GM21723 (cell line): ENCODE measurements around the gene OLIG2.

Source experiments
- ATAC-seq: cut with Tn5 transposase; IDR thresholded peaks from one replicate; pipeline ENCODE4 v1.9.1; 2021; ENCODE audit warnings: mild to moderate bottlenecking, moderate library complexity; ENCODE audit not compliant: unreplicated experiment

The OLIG2 gene

DNA sequence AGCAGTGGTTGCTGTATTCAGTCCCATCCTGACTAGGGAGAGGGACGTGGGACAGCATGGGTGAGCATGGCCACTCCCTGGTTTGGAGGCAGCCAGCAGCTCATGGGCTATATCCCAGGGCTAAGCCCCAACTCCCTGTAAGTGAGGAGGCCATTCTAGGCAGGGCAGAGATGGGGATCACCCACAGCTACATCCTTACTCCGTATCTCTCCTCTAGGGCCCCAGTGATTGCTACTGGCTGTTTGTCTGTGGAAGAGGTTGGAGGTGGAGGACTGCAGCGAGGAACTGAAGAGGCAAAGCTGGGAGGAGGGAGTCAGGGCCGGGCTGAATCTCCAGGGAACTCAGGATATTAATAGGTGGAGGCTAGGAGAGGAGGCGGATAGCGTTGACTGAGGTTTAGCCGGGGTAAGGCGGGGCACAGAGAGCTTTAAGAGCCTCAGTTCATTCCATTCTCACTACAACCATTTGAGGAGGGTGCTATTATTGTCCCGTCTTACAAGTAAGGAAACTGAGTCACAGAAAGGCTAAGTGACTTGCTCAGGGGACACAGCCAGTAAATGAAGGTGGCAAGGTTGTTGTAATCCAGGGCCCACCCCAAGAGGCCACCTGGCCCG lies 6.8 kb downstream of the OLIG2 start:
- ATAC-seq: no peak

DNA sequence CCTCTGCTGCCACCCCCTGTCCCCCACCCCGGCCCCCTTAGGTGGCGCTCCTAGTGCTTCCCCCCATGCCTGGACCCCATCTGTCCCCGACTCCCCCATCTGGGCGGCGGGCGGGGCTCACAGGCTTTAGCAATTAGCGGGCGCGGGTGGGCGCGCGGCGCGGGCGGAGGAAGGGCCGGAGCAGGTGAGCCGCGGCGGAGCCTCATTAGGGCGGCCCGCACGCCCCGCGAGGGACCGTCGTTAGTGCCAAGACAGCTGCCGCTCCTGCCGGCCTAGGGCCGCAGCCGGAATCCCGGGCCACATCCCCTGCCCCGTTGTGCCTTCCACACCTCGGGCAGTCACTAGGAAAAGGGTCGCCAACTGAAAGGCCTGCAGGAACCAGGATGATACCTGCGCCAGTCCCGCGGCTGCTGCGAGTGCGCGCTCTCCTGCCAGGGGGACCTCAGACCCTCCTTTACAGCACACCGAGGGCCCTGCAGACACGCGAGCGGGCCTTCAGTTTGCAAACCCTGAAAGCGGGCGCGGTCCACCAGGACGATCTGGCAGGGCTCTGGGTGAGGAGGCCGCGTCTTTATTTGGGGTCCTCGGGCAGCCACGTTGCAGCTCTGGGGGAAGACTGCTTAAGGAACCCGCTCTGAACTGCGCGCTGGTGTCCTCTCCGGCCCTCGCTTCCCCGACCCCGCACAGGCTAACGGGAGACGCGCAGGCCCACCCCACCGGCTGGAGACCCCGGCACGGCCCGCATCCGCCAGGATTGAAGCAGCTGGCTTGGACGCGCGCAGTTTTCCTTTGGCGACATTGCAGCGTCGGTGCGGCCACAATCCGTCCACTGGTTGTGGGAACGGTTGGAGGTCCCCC lies 7.6 kb downstream of the OLIG2 start:
- no peak for ATAC-seq

DNA sequence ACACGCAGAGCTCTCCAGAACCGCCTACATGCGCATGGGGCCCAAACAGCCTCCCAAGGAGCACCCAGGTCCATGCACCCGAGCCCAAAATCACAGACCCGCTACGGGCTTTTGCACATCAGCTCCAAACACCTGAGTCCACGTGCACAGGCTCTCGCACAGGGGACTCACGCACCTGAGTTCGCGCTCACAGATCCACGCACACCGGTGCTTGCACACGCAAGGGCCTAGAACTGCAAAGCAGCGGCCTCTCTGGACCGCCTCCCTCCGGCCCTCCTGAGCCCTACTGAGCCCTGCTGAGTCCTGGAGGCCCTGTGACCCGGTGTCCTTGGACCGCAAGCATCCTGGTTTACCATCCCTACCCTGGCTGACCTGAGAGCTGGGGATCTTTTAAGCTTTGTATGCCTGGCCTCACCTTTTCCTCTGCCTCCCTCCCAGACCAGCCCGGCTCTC lies 8.3 kb downstream of the OLIG2 start:
- ATAC-seq: no peak

GRCh38 chr21:33035147-33035546 lies 9.4 kb downstream of the OLIG2 start:
- ATAC-seq: no peak

DNA sequence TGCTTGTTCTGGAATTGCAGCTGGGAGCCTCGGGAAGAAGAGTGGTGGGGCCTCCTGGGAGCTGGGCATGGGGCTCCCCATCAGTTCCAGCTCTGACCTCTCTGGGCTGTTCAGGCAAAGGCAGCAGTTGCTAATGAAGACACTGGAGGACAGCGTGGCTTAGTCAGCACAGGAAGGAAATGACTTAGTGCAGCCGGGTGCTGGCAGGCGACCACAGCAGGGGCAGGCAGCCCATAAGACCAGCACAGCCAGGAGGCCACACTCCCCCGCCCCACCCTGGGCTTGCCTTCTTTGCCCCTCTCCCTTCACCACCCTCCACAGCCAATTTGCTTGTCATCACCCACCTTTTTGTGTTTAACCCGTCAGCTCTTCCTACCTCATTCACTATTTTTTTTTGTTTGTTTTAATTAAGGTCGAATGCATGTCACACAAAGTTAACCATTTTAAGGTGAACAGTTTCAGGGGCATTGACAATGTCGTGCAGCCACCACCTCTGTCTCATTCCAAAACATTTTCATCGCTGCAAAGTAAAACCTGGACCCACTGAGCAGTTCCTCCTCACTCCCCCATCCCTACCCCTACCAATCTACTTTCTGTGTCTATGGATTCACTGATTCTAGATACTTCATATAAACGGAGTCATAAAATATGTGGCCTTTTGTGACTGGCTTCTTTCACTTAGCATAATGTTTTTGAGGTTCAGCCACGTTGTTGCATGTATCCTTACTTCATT lies 10.9 kb downstream of the OLIG2 start:
- no peak for ATAC-seq

DNA sequence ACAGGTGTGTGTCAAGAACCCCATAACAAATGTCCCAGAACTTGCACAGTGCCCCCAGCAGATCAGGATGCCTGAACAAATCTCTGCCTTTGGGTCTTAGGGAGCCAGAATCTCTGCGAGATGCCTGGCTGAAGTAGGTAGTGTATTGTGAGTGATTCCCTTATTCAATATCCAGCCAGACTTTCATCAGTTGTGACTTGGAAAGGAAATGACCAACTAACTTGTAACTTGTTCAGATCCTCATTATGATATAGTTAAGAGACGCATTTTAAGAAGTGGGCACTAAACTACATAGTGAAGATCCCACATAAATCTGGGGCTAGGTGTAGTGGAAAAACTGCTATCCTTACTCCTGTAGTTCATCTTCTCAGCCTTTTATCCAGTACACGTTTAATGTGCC lies 11.8 kb downstream of the OLIG2 start:
- ATAC-seq: no peak

- ATAC-seq: no peak
Observed at GRCh38 chr21:33039536-33039935, 13.8 kb downstream of the OLIG2 start.

DNA sequence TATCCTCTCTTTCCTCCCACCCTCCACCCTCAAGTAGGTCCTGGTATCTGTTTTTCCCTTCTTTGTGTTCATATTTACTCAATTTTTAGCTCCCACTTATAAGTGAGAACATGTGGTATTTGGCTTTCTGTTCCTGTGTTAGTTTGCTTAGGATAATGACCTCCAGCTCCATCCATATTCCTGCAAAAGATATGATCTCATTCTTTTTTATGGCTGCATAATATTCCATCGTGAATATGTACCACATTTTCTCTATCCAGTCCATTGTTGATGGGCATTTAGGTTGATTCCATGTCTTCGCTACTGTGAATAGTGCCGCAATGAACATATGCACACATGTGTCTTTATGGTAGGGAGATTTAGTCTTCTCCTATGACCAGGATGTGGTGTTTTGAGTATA lies 14.5 kb downstream of the OLIG2 start:
- no peak for ATAC-seq

- ATAC-seq: no peak
Observed at GRCh38 chr21:33041981-33042380, 16.2 kb downstream of the OLIG2 start.

GRCh38 chr21:33042812-33043211 lies 17.1 kb downstream of the OLIG2 start:
- no peak for ATAC-seq

DNA sequence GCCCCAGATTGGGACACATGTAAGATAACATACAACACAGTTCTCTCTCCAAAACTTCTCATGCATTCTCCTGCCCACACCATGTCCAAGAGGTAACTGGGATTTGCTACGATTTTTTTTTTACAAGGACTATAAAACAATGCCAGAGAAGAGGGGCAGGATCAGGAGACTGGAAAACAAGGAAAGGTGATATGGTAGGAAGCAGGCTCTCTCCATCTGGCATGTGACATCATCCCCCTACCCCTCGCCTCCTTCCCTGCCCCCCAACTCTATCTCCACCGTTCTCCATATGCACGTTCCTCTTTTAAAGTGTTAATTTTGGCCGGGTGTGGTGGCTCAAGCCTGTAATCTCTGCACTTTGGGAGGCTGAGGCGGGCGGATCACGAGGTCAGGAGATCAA lies 20.7 kb downstream of the OLIG2 start:
- ATAC-seq: no peak

DNA sequence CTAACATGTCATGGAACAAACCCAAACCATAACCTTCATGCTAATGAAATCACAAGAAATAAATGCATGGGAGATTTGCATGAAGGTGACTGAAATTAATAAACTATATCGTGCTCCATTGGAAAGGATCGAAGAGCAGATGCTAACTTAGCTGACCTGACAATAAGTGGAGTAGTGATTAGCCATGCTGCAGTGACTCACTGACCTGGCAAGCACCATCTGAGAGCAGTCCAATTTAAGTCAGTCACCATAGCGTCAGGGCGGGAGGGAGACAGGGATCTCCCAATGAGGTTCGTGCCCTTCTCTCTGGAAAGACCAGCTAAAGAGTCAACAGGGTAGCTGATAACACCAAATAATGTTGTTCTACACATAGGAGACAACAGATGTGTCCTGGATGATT lies 21.5 kb downstream of the OLIG2 start:
- no peak for ATAC-seq

GRCh38 chr21:33051925-33052324 lies 26.2 kb downstream of the OLIG2 start:
- no peak for ATAC-seq

- ATAC-seq: no peak
Observed at GRCh38 chr21:33053951-33054350, 28.2 kb downstream of the OLIG2 start.

DNA sequence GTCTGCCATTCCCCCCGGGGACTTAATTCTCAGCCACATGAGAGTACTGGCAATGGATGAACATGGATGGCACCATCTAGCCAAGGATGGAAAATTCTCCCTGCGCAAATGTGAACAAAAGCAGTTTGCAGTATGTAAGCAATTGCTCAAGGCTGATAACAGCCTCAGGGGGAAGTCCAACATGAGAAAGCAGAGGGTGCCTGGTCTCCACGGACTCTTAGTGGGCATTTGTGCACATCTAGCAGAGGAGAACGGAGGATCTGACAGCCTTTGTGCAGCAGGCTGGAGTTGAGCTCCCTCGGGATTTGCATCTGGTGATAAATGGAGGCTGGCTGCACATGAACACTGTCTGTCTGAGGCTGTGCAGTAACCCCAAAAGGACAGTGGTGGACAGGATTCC lies 30.3 kb downstream of the OLIG2 start:
- ATAC-seq: no peak

DNA sequence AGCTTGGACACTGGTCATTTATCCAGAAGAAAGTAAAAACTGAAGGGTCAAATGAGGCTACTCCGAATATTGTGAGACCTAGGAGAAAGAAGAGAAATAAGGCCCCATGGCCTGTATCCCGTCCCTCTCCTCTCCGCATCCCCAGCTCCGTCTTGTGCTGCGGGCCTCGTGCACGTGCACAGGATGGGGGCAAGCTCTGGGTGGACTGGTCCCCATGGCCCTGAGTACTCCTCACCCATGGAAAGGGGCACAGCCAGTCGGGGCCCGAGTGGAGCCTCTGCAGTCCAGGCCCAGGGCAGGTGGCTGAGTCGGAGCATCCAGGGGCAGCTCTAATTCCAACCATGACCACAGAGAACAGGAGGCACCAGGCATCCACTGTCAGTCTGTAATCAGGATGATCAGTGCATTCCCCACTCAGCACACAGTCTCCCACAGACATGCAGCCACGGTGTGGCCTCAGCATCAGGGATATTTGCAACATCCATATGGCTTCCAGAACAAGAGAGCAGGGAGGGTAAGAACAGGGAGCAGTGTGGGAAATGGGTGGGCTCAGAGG lies 31.7 kb downstream of the OLIG2 start:
- no peak for ATAC-seq

DNA sequence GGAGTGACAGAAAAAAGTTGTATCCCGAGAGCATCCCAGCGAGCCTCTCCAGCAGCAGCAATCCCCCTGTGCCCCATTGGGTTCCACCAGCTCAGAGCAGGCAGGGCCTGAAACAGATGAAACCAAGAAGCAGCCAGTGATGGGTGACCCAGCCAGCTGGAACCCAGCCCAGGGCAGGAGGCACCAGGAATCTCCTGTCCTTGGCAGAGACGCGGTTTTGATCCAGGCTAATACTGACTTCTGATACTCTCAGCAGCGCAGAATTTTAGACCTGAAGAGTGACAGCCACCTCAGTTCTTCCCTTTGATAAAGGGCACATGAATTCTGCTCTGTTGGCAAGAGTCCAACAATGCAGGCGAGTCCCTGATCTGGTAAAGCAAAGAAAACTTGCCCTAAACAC lies 32.8 kb downstream of the OLIG2 start:
- no peak for ATAC-seq

DNA sequence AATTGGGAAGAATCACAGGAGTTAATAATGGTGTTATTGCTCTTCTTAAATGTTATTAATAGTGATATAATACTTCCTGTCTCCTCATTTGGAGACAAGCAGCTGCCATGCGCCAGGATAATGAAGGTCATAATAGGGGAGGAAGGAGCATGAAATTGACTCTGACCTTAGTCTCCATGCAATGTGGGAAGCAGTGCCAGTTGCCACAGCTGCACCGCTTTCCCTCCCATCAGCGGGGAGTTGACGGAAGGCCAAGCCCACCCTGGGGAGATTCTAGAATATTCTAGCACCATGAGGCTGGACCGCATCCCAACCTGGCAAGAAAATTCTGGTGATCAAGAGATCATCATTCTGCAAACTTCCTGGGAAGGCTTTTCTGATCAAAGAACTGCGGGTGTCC lies 33.2 kb downstream of the OLIG2 start:
- no peak for ATAC-seq

DNA sequence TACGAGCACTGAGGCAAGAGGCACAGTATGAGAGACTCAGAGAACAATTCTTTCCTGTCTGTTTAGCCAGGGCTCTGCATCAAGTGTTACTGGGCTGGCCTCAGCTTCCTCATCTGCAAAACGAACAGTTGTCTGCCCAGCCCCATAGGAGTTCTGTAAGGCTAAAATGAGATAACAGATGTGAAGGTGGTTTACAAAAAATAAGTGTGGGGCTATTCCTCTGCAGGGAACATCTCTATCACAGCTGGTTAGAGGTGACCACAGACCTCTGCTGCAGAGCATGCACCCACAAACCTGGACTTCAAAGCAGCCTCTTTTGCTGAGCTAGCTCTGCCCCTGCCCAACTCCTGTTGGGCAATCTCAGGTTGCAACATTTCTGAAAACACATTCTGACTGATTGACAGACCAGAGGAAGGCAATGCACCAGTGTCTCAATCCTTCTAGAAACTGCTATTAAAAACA lies 33.7 kb downstream of the OLIG2 start:
- ATAC-seq: no peak

DNA sequence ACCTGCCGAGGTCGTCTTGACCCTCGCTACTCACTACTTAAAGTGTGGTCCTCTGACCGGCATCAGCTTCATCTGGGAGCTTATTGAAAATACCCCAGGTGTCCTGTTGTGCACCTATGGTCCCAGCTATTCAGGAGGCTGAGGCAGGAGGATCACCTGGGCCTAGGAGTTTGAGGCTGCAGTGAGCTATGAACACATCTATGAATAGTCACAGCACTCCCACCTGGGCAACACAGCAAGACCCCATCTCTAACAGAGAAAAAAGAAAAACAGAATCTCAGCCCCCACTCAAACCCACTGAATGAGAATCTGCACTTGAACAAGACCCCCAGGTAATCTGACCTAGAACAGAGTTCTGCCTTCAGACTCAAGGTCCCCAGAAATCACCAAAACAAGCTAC lies 35.5 kb downstream of the OLIG2 start:
- no peak for ATAC-seq

- ATAC-seq: no peak
Observed at GRCh38 chr21:33063375-33063883, 37.7 kb downstream of the OLIG2 start.
